GM19328 (cell line): ENCODE measurements around the gene ALDH9A1.
"Not testable (repeated sequence)": the region's sequence is repeated elsewhere in the genome, so short reads cannot be mapped to it uniquely, and the experiment has no call there.

Experiments
- ATAC-seq: cut with Tn5 transposase; IDR thresholded peaks from one replicate; pipeline ENCODE4 v1.9.1; 2021; ENCODE audit warnings: mild to moderate bottlenecking, moderate library complexity; ENCODE audit not compliant: unreplicated experiment

ALDH9A1 gene

GRCh38 chr1:165688046-165688445 lies 10.3 kb downstream of the ALDH9A1 start:
- ATAC-seq = no peak

- ATAC-seq = no peak
Observed at GRCh38 chr1:165686971-165687433, 11.4 kb downstream of the ALDH9A1 start.

DNA sequence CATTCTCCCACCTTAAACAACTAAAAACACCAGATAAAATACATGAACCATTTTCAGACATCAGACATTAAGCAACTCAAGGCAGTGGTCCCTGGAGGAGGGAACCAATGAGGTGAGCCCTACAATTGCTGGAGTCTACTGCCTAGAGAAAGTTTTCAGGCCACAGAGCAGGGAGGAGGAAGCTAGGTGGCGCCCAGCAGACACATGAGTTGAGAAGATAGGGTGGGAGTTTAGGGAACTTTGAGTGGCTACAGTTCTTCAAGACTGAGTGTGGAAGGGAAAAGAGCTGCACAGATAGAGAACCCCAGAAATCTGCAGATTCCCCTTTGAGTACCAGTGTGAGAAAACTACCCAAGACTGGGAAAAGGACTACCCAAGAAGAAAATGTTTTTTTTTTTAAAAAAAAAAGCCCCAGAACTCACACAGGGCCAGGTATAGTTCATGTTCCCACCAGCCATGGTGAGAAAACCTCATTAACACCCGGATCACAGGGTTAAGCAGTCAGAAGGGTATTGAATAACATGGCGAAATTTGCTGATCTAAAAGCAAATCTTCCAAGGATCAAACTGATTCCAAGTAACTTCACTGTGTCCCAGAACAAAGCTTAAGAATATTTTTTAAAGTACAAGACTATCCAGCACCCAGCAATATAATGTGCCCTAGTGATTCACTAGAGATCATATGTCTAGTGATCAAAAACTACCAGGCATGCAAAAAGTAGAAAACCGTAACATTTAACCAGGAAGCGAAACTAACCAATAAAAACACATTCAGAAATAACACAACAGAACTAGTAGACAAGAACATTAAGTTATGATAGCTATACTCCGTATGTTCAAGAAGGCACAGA lies 12.0 kb downstream of the ALDH9A1 start:
- ATAC-seq = no peak

GRCh38 chr1:165683848-165684485 lies 14.4 kb downstream of the ALDH9A1 start:
- ATAC-seq = no peak

- not testable (repeated sequence) for ATAC-seq
Observed at GRCh38 chr1:165680773-165681172, 17.6 kb downstream of the ALDH9A1 start.

- no peak for ATAC-seq
Observed at GRCh38 chr1:165680303-165680702, 18.1 kb downstream of the ALDH9A1 start.

- no peak for ATAC-seq
Observed at GRCh38 chr1:165679282-165680036, 18.9 kb downstream of the ALDH9A1 start.

DNA sequence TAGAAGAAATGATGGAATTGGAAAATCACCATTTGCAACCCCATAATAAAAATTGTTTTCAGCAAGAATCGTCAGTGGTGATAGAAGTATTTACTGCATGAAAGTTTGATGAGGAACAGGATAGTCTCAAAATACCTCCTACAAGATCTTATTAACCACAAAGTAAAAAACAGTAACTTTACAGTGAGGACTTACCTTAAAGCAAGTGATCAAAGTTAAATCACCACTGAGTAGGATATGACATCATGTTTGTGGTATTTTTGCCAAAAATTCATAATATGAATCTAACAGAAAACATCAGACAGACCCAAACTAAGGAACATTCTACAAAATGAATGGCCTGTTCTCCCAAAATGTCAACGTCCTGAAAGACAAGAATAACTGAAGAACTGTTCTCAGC lies 19.9 kb downstream of the ALDH9A1 start:
- ATAC-seq = no peak

- ATAC-seq = no peak
Observed at GRCh38 chr1:165675794-165676193, 22.6 kb downstream of the ALDH9A1 start.

- no peak for ATAC-seq
Observed at GRCh38 chr1:165674599-165674998, 23.8 kb downstream of the ALDH9A1 start.

- ATAC-seq = no peak
Observed at GRCh38 chr1:165671526-165671925, 26.8 kb downstream of the ALDH9A1 start.

- no peak for ATAC-seq
Observed at GRCh38 chr1:165668184-165668583, 30.2 kb downstream of the ALDH9A1 start.

DNA sequence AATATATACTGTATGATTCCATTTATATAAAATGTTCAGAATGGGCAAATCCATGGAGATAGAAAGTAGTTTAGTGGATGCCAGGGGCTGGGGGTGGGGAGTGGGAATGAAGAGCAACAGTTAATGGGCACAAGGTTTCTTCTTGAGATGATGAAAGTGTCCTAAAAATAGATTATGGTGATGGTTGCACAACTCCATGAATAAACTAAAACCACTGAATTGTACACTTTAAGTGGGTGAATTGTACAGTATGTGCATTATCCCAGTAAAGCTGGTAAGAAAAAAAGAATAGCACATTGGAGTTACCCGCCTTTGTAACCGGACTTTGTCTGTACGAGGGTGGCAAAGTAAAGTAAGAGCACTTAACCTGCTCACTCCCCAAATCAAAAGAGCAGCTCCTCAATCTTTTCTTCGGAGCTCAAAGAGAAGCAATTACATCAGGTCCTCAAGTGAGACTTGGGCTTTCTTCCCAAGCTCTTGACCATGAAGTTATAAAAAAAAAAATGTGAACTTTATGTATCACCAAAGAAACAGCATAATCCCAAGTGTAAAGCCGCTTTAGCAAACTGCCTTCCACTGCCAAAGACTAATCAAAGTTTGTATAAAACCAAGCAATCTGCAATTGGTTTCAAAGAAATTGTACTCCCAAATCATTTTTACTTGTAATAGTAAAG lies 32.1 kb downstream of the ALDH9A1 start:
- ATAC-seq = no peak

GRCh38 chr1:165662186-165662585 lies 36.2 kb downstream of the ALDH9A1 start:
- no peak for ATAC-seq

DNA sequence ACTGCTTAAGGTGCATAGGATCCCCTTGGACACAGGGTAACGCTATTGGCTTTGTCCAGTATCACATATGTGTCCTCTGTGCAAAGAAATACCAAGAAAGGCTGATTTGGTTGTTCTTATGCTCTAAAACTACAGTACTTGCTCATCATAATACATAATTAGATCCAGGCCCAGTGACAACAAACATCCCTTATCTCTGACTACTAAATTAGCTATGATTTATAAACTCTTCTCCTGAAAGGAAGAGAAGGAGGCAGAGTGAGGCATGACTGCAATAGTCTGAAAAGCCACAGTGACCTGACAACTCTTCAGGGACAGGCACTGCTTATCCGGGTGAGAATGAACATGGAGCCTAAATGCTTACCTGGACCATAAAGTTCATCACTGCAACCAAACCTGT lies 36.7 kb downstream of the ALDH9A1 start:
- no peak for ATAC-seq

- ATAC-seq = no peak
Observed at GRCh38 chr1:165659581-165659895, 38.8 kb downstream of the ALDH9A1 start.

DNA sequence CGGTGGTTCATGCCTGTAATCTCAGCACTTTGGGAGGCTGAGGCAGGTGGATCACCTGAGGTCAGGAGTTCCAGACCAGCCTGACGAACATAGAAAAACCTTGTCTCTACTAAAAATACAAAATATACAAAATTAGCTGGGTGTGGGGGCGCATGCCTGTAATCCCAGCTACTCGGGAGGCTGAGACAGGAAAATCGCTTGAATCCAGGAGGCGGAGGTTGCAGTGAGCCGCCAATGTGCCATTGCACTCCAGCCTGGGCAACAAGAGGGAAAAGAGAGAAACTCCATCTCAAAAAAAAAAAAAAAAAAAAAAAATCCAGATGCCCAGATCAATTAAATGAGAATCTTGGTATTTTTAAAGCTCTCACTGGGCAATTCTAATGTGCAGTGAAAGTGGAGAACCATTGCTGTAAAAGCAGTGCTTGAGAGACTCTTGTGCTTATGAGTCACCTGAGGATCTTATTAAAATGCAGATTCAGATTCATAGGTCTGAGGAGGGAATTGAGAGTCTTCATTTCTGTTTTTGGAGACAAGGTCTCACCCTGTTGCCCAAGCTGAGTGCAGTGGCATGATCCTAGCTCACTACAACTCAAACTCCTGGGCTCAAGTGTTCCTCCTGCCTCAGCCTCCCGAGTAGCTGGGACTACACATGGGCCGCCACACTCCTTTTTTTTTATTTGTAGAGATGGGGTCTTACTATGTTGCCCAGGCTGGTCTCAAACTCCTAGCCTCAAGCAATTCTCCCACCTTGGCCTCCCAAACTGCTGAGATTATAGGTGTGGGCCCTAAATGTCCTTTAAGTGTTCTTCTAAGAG lies 39.4 kb downstream of the ALDH9A1 start:
- ATAC-seq = not testable (repeated sequence)

DNA sequence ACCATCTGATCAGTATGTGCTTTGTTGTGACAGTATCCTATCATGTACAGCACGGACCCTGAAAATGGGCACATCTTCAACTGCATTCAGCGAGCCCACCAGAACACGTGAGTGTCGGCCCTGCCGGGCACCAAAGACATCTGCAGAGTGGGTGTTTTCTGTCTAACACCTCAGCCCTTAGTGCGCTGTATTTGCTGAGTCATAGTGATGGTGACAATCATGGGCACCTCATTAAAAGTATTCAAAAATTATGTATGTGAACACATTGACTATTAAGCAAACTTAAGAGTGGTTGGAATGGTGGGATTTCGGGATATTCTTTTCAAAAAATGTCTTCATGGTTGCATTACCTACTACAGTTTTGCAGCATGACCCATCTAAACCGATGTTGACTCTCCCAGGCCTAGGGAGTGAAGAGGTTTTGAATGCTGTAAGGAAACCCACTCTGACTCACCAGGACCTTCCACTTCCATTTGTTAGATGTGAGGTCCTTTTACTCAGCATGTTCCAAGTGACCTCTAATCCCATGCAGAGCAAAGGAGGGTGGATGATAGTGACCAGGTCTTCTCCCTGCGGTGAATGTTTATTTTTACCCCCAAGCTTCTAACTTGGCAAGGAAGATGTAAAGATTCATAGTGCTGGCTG lies 47.3 kb downstream of the ALDH9A1 start:
- ATAC-seq = no peak

- no peak for ATAC-seq
Observed at GRCh38 chr1:165648919-165649572, 49.3 kb downstream of the ALDH9A1 start.
